Dedifferentiated amniotic fluid mesenchymal stem cell (primary cell): ENCODE measurements around the gene NKAIN2.
"Not testable (repeated sequence)": the region's sequence is repeated elsewhere in the genome, so short reads cannot be mapped to it uniquely, and the experiment has no call there.

Experiments
- DNase-seq: peaks from one replicate; pipeline ENCODE4 v3.0.0-alpha.2; 2016; ENCODE audit errors: extremely low spot score

The NKAIN2 gene

DNA sequence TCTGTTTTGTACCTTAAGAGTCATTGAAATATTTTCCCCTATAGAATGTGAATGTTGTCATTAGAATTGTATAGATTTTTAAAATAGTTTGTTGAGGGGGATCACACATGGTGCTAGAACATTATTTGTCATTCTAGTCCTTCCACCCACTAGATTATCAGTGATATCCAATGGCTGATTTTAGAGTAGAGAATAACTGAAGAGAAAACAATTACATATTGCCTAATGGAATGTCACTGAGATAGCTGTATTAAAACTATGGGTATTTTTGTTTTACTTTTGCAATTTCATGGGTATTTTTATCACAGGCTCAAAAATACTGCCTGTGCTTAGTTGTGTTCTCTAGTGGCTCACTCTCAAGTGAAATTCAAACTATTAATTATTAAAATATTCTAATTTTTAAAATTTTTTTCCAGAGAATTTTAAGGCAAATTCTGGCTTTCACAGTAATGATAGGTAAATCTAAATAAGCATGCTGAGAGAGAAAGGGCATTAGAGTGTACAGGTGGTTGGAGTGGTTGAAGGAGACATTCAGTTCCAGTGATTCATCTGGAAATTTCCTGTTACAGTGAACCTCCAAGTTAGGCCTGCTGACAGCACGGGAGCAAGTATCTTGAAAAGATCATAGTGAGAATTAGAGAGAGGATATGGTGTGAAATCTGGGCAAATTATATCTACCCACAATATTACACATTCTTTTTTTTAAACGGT, 399.6 kb downstream of the NKAIN2 start:
- no peak for DNase-seq

DNA sequence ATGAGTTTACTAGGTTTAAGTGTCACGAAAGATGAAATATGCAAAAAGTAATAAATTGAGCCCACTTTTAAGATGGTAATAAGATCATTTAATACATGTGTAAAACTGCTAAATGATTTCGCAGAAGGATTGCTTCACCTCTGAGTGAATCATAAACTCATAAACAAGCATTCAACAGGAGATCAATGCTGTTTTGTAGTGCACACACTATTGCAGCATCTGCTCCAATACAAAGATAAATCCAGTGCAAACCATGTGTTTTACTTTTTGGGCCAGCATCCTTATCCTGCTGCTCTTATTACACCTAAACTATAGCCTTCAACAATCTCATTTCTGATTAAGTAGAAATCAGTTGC, 400.1 kb downstream of the NKAIN2 start:
- DNase-seq = no peak

DNA sequence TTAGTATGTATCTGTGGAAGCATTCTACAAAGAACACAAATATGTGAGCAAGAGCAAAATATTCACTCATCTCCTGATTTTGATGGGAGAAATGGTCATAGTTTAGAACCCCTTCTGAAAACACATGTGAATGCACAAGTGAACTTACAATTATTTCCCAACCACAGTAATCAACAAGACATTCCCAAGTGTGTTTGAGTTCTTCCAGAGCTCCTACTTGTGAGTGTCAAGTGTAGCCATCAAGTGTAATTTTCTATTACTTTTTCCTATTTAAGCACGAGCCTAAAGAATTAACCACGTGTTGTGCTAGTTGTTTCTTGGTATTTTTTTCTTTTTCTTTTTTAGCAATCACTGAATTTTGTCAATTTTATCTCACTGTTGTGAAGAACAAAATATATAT, 402.3 kb downstream of the NKAIN2 start:
- DNase-seq = no peak

DNA sequence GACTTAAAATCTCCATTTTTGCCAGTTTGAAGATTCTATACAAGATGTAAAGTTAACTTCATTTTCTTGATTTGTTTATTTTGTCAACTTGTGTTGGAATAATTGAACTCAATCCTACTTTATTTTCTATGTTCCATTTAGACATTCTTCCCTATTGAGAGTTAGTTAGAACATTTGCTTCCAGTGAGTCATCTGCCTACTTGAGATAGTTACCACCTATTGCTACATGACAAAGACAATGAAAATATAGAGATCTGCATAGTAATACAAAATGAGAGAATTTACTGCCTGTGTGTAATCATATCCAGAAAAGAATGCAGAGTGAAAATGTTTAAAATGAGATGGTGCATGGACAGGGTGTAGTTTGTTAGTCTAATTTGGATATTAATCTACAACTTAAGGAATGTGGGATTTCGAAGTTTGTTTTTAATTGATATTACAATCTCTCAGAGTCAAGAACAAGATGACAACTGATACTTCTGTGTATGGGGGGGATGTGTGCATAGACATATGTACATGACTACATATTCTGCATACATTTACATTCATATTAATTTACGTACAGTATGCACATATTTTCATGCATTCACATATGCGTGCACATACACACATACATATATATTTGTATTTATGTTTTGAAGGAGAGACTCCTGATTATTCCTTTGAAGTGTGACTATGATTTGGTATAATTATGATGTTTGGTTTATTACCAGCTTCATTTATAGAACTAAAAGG, 420.1 kb downstream of the NKAIN2 start:
- no peak for DNase-seq

DNA sequence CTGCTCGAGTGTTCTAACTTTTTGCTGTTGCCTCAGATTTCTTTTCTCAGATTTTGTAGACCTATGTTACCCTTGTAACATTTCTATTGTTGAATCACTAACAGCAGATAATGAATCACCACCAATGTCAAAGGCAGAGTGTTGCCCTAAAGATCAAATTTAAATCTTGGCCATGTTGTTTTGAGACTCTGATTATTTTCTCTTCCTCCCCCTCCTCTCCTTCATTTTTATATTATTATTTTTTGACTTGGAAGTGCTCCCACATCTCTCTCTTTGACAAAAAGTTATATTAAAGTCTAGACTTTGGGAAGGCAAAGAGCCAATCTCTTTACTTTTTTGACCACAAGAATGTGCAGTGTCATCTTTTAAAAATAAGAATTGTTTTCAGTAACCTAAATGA, 422.7 kb downstream of the NKAIN2 start:
- DNase-seq = no peak

DNA sequence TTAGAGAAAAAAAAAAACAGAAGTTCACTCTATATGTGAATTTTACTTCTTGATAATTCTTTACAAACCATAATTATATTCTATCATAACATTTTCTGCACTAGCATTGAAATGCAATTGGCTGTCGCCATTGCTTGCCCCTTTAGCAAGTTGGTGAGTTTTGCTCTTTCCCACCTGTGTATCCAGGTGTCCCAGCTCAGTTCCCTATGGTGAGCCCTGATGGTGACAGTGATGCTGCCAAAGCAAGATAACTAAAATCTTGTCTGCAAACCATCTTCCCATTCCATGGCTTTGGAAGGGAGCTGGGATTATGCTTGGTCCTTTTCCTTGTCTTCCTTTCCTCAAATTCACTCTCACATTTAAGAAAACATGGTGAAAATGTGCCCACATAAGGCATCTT, 429.6 kb downstream of the NKAIN2 start:
- no peak for DNase-seq

DNA sequence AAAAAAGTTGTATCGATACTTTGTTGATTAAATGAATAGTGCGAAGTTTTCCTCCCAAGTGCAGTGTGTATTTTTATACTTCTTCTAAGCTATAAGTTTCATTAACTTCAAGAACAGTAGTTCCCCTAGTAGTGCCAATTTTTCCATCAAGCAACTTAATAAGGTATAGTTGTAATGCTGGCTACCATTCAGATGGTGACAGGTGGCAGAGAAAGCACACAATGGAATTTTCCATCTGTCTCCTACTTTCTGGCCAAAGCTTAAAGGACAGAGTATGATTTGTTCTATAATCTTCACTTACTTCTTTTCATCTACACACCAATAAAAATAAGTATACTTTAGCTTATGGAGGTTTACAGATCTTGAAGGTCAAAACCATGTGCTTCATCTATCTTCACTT, 431.1 kb downstream of the NKAIN2 start:
- no peak for DNase-seq

DNA sequence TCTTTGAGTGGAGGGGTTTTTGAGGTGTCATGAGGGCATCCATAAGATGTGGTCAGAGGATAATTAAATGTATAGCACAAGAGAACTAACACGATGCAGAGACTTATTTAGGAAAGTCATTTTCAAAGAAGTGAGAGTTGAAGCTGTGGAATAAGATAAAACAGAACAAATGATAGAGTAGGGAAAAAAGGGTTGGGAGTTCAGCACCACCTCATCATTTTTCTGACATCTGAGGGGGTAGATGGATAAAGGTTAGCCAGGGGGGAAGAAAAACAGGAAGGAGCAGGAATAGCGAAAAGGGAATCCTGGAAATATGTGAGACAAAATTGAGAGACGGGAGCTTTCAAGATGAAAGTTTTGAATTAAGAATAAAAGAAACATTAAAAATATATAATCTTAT, 434.2 kb downstream of the NKAIN2 start:
- DNase-seq = no peak

DNA sequence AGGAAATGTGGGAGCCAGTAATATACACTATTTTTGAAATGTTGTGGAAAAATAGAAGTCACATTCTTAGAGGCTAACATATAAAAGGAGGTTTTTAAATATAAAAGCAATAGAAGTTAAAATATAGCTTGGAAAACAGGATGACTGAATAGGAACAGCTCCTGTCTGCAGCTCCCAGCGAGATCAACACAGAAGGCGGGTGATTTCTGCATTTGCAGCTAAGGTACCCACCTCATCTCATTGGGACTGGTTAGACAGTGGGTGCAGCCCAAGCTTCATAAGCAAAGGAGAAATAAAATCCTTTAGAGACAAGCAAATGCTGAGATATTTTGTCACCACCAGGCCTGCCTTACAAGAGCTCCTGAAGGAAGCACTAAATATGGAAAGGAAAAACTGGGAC, 434.7 kb downstream of the NKAIN2 start:
- DNase-seq = not testable (repeated sequence)

DNA sequence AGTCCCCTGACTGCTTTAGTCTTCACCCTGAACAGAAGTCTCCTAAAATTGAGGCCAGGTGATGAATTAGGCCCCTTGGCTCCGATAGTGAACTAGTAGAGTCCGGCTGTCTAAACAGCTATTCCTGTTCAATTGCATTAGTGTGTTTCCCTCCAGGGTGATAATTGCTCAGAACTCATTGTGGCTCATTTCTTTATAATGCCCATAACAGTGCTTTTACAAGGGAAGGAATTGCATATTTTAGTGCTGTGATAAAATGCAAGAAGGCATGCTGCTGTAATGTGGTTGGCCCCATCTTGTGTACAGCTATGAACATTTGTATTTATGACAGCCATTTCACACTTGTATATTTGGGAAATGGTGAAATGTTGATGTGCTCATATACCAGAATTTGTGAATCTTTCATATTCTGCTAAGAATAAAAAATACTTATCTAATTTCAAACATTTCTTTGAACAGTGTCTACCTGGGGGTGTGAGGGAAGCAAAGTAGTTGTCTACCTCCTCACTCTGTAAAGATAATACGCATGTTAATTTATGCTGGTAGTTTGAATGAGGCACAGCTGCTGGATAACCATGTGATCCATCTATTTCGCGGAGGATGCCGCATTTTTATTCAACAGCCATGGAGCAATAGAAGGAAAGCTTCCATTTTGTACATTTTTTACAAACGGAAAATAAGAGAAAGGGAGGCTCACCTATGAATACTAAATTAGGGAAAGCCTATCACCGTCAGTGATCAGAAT, 451.4 kb downstream of the NKAIN2 start:
- DNase-seq = no peak

DNA sequence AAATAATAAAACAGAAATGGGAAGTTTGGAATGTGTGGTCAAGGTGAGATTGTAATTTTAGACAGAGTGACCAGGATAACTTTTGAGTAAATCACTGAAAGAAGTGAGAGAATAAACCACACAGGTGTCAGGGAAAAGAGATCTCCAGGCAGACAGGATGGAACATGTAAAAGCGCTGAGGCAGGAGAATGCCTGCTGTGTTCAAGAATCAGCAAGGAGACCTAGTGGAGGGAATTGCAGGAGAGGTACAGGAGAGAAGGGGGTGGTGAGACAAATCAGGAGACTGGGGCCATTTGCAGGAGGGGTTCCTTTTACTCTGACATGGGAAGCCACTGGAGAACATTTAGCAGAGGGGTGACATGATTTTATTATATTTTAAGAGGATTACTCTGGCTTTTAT, 456.7 kb downstream of the NKAIN2 start:
- DNase-seq = no peak

DNA sequence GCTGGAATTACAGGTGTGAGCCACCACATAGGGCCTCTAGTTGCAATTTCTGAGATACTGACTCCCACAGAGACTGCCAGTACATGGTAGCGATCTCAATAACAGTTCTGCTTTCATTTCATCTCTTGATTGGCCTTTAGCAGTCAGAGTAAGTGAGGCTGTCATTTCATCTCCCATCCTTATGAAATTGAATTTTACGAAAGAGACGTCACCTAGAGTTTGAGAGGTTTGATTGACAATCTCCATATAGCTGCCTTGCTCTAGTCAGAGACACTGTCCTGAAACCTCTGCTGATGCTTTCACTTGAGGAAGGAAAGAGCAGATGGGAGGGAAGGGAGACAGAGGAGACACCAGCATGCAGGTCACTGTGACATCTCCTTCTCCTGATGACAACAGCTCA, 466.1 kb downstream of the NKAIN2 start:
- DNase-seq = no peak

DNA sequence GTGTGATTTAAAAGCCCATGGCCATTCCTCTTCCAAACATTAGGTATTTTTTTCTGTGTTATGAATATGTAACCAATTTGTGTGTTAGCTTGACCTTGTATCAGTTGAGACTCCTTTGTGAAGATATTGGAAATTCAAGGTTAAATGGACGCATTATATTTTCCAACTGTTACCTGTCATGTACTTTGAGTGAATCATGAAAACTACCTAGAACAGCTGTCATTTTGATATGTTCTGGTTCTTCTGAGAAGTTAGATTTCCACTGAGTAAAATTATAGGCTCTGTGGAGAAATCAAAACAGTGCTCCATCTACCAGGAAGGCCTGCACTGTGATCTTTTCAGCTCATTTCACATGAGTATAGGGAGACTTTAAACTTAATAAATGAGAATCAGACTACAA, 470.0 kb downstream of the NKAIN2 start:
- no peak for DNase-seq

DNA sequence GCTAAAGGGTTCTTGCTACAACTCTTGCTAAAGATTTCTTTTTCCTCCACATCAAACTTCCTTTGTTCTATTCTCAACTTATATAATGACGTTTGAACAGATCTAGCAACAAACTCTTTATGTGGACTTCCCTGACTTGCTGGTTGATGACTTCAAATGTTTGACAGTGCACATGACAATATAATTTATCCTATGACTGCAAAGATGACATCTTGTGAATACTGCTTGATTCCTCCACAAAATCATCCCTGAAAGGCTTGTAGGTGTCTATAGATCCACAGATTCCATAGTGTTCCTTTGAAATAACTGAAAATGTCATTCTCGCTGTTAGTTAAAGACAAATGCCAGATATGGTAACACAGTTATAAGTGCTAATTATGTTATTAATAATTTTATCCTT, 478.9 kb downstream of the NKAIN2 start:
- DNase-seq = no peak

DNA sequence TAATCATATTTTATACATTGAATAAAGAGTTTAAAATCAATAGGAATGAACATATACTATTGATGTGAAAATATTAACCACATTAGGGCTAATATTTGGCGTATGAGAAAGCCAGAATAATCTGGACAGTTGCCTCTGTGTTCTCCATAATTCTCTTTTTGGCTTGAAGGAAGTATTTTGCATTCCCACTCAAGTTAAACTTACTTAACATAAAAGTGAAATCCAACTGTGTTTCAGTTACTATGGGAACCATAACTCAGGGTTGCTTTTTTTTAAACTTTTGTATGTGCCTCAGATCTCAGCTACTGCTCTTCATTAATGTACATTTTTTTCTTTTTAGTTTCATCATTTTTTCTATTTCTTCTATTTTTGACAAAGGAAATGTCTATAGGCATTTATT, 479.8 kb downstream of the NKAIN2 start:
- DNase-seq = no peak

DNA sequence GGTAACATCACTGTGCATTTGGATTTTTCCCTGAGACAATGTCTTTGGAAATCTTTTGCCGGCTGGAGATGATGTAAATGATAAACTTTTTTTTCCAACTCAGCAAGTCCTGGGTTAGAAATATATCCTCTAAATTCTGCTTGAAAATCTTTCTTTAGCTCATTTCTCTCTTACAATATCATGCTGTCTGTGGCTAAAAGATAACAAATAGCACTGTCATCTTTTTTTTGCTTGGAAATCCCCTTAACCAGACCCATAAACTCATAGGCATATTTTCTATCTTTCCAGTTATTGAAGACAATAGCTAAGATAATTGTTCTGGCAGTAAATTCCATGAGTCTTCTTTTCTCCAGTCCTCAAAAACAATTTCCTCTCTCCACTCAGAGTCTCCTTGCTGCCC, 481.5 kb downstream of the NKAIN2 start:
- DNase-seq = no peak

DNA sequence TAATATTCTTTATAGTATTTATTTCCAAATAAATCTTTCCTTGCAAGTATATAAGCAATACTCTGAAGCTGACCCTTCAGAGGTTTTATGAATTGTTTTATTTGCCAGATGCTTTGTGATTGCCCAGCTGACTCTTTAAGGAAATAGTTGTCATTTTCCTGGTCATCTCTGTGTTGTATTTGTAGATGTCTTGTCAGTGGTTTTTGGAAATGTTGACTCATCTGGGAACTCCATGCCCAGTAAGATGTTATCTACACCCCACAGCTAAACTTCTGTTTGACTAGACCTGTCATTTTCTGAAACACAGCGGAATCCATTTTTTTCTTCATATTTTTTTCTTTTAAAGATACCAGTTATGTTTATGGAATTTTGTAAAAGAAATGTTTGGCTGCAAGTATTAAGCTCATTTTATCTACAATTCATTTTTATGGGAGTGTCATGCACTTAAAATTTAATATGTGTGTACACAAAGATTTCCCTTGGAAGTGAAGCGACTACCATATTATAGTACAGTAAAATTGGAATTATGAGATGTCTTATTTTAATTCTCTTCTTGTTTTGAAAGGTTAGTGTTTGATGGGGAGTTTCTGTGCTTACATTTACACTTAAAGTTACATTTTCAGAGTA, 491.0 kb downstream of the NKAIN2 start:
- DNase-seq = no peak

DNA sequence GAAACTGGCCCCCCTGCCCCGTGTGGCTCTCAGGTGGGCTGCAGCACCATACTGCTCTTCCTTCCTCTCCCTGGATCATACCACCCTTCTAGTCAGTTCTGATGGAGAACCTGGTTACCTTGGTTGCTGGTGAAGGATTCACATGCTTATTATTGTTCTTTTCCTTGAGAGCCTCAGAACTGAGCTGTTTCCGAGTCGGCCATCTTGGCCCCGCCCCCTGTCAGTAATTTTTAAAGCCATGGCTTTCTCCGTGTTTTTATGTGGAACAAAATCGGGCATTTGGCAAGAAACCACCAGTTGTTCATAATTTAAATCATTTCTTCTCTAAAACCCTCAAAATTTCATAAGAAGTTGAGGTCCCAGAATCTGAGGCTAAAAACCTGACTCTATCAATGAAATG, 493.8 kb downstream of the NKAIN2 start:
- no peak for DNase-seq

DNA sequence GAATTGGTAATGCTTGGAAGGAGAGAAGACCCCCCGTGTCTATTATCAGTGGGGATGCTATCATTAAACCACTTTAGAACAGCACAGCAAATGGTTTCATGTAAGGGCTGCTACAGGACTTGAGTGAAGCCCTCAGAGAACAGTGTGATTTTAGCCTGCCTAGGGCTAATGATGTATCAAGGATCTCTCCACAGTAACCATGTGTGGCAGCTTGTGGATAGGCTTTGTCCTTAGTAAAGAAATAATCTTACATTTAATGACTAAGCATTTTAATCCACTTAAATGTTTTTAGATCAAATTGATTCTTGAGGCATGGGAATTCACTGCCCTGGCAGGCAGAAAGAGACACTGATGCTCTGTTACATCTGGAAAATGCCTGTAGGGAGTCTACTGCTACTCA, 495.1 kb downstream of the NKAIN2 start:
- DNase-seq = no peak

DNA sequence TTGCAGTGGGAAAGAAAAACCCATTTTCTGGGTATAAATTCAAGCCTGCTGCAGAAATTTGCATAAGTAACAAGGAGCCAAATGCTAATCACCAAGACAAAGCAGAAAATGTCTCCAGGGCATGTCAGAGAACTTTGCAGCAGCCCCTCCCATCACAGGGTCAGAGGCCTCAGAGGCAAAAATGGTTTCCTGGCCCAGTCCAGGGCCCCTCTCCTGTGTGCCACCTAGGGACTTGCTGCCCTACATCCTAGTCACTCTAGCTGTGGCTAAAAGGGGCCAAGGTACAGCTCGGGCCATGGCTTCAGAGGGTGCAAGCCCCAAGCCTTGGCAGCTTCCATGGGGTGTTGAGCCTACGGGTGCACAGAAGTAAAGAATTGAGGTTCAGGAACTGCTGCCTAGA, 497.2 kb downstream of the NKAIN2 start:
- DNase-seq = not testable (repeated sequence)

DNA sequence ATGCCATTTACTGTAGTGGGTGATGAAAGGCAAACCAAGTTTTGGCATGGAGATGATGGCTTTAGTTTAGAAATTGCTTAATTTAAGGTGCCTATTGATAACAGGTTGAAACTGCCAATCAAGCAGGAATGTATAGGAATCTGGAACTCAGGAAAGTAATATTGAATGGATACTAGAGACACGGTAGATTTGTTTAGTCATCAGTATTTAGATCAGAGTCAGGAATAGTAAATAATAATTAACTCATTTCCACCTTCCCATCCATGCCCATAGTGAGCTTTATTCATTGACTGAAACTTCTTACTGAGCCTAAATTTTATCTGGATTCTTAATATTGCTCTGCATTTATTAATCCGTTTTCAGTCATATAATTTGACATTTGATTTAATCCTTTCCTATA, 500.3 kb downstream of the NKAIN2 start:
- no peak for DNase-seq

DNA sequence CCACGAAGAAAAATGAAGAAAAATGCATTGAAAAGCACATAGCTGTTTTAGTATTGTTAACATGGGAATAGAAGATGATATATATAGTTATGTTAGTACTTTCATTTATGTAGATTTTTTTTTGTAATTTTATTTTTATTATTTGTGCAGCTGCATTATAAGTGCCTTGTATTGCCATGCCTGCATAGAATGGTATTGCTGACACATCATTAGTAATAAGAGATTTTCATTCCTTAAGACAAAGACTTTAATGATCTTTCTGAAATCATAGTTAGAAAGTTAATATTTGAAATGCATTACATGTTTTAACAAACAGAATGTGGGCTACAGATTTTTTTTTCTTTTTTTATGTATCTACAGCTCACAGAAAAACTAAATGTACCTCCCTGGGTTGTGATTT, 506.5 kb downstream of the NKAIN2 start:
- no peak for DNase-seq

DNA sequence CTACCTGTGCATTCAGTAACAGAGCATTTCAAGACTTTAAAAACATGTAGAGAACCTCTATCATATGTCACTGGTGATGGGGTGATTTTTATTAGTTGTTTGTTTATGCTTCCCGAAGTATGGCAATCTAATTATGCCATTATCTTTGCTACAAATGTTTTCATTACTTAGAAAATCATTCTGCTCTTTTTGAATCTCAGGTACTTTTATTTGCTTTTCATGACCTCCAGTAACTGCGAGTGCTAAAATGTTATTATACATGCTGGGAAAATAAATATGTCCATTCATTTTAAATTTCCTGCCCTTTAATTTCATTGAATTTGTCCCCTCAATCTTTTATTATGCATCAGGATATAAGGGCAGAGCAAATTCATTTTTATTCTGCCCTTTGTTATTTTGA, 515.7 kb downstream of the NKAIN2 start:
- no peak for DNase-seq
